HG03565 (cell line): ENCODE measurements around the gene EPHA1.

Source experiments
- ATAC-seq: cut with Tn5 transposase; IDR thresholded peaks from one replicate; pipeline ENCODE4 v1.9.1; 2021; ENCODE audit warnings: mild to moderate bottlenecking, moderate library complexity; ENCODE audit not compliant: unreplicated experiment

The EPHA1 gene

DNA sequence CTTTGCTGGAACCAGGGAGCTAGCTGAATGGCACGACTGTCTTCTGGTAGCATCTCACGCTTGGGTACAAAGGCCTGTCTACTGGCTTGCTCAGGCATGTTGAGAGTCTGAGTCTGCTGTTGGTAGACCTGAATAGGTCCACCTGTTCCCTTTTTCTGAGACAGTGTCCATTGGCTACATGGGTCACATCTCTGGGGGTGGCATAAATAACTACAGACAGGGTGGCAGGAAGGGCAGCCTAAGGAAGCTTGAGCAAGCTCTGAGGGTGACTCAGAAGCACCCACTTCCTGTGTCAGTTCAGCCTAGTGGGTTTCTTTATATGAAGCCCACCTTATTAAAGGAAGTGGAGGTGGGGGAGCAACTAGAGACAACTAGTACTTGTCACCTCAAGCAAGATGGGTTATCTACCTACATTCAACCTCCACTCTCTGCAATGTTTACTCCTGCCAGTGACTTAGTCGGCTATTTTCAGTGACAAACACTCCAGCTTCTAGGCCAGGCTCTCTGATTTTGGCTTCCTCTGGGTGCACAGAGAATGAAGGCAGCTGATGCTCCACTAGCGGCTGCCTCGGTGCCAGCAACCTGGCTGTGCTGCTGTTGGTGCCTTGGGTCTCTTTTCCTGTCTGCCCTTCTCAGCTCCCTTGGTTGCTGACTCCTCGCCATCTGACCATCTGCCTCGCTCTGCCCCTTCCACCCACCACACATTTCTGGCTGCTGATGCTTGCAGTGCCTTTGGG is 33.2 kb downstream of the EPHA1 start:
- ATAC-seq: no peak

DNA sequence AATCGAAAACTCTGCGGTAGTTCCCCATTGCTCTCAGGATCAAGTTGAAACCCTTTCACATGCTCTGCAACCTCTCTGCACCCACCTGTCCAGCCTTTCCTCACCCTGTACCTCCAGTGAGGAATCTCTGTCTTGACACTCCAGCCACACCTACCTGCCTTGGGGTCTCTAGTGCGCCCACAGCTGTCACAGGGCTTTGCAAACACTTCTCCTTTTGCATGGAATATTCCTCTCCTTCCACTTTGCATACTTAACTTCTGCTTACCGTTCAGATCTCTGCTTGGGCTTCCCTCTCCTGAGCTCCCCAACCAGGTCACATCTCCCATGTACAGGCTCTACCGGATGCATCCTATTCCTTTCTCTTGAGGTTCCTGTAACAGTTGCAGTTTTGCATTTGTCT is 34.1 kb downstream of the EPHA1 start:
- no peak for ATAC-seq

DNA sequence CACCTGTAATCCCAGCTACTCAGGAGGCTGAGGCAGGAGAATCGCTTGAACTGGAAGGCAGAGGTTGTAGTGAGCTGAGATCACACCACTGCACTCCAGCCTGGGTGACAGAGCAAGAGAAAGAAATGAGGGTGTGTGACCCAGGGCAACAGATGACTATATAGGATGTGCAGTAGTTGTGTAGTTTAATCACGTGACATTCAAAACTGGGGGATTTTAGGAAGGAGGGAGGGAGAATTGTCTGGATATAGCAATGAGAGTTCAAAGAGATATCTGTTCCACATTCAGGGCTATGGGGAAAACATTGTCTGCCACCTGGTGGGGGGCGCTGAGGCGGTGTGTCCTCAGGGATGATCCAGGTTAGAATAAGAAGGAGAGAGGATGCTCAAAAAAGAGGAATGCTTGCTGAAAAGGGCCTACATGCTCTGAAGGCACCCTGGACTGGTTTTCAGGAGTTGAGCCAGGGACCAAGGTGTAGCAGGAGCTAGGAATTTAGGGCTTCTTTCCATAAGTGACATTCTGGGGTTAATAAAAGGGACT is 35.3 kb downstream of the EPHA1 start:
- no peak for ATAC-seq

DNA sequence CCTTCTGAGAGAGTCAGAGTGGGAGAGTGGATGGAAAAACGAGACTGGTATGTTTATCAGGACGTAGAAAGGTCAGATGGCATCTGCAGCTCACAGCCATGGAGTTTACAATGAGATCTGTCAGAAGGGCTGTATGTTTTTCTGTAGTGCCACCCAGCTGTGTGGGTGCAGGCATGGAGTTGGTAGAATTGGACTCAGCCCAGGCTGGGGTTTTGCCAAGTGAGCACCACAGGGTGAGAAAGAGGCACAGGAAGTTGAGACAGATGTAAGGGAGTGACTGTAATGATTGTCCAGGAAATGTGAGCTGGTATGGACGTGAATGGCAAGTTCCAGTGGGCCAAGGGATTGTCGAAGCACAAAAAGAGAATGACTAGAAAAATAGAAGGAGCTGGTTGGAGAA is 36.6 kb downstream of the EPHA1 start:
- no peak for ATAC-seq

GRCh38 chr7:143369678-143370651 is 38.7 kb downstream of the EPHA1 start:
- ATAC-seq: no peak

- ATAC-seq: no peak
Observed at GRCh38 chr7:143368387-143368786, 40.3 kb downstream of the EPHA1 start.

DNA sequence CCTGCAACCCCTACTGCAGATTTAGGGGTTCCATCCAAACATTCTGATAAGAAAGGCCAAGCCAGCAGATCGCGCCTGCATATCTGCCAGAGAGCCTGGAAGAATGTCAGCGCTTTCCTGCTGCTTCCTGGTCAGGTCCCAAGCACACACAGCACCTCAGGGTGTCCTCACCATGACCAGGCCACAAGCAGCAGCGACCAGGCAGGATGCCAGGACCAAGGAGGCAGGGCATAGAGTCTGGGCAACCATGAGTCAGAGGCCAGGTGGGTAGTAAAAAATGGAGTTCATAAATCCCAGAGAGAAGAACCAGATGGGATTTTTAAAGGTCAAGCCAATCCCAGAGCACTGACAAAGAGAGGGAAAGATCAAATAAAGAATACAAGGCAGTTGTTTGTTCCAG is 40.7 kb downstream of the EPHA1 start:
- no peak for ATAC-seq

DNA sequence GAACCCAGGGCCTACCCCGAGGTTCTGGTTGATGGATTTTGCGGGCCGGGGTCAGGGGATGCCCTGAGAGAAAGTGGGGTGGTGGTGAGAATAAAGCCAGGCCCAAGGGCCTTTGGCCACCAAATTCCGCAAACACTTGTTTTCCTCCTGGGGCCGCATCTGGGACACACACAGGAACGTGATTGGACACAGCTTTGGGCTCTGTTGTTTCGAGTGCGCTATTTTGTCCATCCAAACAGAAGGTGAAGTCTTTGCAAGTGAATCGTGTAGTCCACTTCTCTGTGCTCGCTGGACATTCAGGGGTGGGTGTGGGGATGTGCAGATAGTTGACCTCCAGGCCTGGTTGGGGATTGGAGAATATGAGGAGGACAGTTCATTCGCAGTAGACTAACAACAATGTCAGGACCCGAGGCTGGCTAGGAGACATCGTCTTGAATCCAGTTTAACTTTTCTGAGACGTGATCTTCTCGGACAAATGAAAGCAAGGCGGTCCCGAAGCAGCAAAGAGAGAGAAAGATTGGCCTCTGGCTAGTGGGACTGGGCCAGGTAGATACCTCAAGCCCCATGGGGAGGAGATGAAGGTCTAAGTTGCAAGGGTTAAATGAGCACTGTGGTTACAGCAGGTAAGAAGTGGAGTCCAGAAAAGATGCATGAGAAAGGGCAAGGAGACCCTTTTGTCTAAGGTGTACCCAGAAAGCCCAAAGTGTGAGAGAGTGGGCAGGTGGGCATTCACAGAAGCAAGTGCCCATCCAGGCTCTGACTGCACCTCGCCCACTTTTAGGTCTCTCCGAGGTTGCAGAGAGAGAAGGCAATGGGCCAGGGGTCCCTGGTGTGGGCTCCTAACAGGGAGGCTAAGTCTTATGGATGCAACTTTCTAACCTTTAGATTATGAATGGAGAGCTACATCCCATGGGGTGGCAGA is 45.4 kb downstream of the EPHA1 start:
- ATAC-seq: no peak

DNA sequence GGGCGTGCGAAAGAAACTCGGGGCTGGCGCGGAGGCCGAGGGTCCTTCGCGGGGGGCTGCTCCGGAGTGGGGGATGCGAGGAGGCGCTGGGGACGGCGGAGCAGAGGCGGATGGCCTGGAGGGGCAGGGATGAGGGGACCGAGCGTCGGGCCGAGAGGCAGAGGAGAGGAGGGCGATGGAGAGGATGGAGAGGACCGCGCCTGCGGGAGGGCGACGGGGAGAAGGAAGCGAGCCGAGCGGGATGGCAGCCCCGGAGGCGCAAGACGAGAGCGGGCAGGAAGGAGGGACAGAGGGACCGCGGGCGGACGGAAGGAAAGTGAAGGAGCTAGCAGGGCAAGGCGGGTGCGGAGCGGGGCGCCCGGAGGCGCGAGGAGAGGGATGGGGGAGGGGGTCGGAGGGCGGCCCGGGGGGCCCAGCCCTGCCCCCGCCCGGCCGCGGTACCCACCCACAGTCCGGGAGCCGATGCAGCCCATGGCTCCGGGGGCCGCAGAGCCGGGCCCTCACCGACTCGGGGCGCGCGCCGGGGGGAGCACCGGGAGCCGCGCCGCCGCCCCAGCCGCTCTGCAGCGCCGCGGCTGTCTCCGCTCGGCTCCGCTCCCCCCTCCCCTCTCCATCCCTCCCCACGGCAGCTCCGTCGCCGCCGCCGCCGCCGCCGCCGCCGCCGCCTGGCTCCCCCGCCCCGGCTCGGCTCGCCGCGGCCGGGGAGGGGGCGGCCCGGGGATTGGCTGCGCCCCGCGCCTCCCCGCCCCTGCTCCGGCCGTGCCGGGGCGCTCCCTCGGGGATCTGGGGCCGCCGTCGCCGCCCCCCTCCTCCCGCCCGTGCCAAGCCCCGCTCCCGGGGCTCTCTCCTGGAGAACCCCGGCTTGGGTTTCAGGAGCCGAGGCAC is 46.3 kb downstream of the EPHA1 start, which contains the start of gene FAM131B:
Gene FAM131B (minus strand): TSS at position 583 of the 885 bp plus-strand sequence. CDS start 110 bp downstream, at position 473.
- no peak for ATAC-seq

DNA sequence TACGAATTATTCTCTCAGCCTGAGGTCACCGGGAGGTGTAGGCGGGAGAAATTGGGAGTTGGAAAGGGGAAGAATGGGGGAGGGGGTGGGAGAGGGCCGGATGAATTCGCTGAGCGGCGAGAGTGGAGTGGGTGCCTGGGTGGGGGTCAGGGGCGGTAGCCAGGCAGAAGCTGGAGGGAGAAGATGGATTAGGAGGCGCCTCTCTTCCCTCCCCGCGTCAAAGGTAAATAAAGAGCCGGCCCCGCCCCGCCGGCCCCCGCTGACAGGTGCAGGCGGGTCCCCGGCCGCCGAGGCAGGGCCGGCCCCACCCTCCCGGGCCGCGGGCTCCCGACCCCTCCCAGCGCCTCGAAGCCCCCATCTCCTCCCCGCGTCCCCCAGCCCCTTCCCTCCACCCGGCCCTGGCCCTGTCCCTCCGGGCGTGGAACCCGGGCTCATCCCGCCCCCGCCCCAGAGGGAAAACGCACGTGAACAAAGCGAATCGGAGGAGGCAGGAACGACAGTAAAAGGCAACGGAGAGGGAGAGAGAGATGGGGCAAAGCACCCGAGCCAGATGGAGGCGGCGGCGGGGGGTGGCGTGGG is 47.0 kb downstream of the EPHA1 start:
- no peak for ATAC-seq

DNA sequence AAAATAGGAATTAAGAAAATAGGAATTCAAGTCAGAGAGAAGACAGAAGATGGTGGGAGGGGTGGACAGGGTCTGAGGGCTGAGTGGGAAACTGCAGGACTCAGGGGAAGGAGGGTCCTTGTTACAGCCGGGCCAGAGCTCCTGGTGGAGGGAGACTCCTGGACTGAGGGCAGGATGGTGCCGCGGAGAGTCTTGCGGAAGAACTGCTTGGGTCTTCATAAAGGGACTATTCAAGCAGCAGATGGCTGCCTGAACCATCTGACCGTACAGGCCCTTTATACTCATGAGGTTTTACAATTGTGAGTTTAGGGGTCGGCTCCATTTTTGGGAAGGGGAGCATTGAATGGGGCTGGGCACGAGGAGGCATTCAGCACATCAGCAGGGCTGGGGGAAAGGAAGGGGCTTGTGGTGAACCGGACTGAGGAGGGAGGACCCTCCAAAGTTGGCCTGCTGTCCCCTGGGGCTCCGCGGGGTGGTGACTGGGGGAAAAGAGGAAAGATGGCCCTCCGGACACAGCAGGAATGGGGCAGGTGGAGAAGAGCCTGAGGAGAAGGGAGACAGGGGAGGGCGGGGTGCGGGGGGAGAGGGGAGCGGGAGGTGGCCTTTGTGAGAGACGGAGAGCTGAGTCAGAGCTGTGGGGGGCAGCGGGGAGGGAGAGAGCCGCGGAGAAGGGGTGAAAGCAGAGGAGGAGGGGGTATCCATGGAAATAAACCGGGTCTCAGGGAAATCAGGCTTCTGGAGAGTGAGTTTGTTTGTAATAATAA is 47.7 kb downstream of the EPHA1 start:
- ATAC-seq: no peak

DNA sequence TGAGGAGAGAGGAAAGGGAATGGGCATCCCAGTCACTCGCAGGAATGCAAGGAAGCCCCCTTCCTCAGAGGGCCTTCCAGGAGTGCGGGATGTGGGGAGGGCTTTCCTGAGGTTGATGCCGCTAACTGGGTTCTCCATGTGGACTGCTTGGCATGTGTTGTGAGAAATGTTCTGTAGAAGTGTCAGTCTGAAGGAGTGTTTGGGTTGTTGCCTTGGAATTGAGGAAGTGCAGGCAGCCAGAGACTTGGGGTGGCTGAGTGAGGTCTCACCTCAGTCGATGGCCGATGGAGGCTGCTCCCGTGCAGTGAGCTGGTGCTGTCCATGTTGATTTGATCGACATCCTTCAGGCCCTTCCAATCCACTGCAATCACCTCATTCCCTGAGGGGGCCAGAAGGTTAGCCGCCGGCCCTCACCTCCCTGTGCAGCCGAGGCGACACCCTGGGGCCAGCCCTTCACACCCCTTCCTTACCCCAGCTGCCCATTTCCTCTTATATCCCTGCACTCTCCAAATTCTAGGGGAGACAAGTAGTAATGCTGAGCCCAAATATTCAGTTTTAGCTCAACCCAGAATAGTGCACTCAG is 48.8 kb downstream of the EPHA1 start:
- no peak for ATAC-seq

GRCh38 chr7:143358626-143359025 is 50.0 kb downstream of the EPHA1 start:
- ATAC-seq: no peak

GRCh38 chr7:143356414-143357050 is 52.1 kb downstream of the EPHA1 start:
- ATAC-seq: no peak

DNA sequence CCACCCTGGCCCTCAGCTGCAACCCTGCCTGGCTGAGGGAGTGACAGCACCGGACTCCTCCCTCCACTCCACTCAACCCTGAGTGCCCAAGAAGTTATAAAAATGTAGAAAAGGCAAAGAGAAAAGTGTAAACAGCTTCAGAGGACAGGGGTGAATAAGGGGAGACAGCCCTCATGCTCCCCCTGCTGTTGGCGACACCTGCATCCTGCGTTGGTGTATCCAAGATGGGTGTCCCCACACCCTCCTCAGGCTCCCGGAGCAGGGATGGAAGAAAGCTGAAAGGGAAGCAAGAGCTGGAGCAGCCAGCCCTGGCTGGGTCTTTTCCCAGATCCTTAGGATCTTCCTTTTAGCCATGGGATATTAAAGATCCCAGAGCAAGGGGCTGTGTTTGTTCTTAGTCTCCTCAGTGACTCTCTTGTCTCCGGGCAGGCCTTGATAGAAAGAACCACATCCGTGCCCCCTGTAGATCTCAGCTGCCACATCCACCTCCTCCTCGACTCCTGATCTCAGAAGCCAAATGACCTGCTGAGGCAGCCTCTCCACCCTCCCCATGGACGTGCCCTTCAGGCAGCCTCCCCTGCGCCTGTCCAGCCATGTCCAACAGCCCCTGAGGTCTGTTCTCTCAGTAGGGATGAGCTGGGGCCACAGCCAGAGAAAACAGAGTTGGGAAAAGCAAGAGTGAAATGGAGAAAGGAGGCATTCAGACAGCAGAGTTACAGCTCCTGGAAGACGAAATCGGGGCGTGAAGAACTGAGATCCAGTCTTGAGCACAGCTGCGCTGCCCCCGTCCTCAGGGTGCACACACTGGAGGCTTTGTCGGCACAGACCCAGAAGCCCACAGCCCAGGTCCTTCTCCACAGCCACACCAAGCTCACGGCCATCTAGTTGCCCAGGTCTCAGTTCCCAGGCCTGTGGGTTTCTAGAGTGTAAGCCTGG is 52.9 kb downstream of the EPHA1 start:
- no peak for ATAC-seq

GRCh38 chr7:143354965-143355364 is 53.7 kb downstream of the EPHA1 start:
- ATAC-seq: no peak

DNA sequence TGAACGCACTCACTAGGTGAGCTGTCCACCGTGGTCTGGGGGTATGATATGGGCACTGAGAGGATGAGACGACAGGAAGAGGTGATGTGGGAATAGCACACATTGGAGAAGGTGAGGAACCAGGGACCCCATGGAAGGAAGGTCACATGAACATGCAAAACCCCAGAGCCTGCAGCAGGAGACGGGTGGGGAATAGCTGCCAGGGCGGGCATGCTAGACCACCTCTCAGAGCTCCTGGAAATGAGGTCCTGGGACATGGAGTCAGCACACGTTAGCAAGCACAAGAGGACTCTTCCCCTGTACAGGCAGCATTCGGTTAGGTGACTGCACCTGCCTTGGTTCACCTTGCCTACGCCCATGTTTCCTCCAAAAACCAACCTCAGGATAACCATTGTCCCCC is 54.3 kb downstream of the EPHA1 start:
- ATAC-seq: no peak
